Cardiac fibroblast (primary cell): Measurements from ENCODE around the gene GADD45A.

Experiments used
- DNase-seq, 2 donors: peaks; one replicate each; pipeline versions ENCODE4 v3.0.0 to v3.0.0-alpha.2; 2010; ENCODE audit warnings: low read depth in 2 of 2
- H3K4me3 ChIP-seq, 2 donors: replicated peaks in 1 of 2; 1 replicate in 1 of 2; 2 replicates in 1 of 2; pipeline ENCODE4 v1.5.1; 2011; ENCODE audit warnings: low read depth in 2 of 2, low read length in 2 of 2, mild to moderate bottlenecking in 2 of 2, moderate library complexity in 1 of 2
- TF ChIP-seq, protein P1 (sequence below): IDR thresholded peaks from one replicate; pipeline ENCODE4 v1.5.1; 2011; ENCODE audit warnings: low read depth, mild to moderate bottlenecking, low read length, inconsistent platforms

The GADD45A gene

GRCh38 chr1:67666636-67667035, 18.4 kb upstream of the GADD45A start:
- TF ChIP-seq, protein P1, sequence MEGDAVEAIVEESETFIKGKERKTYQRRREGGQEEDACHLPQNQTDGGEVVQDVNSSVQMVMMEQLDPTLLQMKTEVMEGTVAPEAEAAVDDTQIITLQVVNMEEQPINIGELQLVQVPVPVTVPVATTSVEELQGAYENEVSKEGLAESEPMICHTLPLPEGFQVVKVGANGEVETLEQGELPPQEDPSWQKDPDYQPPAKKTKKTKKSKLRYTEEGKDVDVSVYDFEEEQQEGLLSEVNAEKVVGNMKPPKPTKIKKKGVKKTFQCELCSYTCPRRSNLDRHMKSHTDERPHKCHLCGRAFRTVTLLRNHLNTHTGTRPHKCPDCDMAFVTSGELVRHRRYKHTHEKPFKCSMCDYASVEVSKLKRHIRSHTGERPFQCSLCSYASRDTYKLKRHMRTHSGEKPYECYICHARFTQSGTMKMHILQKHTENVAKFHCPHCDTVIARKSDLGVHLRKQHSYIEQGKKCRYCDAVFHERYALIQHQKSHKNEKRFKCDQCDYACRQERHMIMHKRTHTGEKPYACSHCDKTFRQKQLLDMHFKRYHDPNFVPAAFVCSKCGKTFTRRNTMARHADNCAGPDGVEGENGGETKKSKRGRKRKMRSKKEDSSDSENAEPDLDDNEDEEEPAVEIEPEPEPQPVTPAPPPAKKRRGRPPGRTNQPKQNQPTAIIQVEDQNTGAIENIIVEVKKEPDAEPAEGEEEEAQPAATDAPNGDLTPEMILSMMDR: no peak
- DNase-seq: no peak
- no peak overlapping the region for H3K4me3 ChIP-seq

- TF ChIP-seq, protein P1: no peak
- DNase-seq: peak in 1 of 2 donors; percentile 49
- no peak overlapping the region for H3K4me3 ChIP-seq
Observed at GRCh38 chr1:67668660-67669059, 16.3 kb upstream of the GADD45A start.

GRCh38 chr1:67672260-67672803, 12.7 kb upstream of the GADD45A start:
- DNase-seq: no peak
- TF ChIP-seq, protein P1: no peak

DNA sequence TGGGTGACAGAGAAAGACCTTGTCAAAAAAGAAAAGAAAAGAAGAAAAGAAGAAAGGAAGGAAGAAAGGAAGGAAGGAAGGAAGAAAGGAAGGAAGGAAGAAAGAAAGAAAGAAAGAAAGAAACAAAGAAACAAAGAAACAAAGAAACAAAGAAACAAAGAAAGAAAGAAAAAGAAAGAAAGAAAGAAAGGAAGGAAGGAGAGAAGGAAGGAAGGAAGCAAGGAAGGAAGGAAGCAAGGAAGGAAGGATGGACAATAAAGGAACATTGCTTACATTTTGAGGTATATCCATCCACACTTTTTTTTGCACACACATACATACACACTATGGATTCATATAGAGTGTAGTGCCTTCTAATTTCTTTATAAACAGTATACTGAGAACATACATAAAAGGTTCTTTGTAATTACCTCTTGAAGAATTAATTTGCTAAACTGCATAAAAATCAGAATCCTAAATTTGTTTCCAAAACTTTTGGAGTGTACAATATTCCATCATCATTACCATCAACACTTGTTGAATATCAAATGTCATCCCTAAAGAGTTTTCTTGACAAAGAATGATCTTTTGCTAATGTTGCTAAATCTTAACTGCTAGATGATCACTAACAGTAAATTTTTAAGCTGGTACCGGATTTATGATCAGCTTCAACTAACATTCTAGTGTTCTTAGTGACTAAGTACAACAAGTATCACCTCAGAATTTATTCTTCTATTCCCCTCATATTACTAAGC, 11.4 kb upstream of the GADD45A start:
- no peak for DNase-seq
- TF ChIP-seq, protein P1: no peak
- H3K4me3 ChIP-seq: no peak overlapping the region

More at GRCh38 chr1:67672260-67672803, 12.7 kb upstream of the GADD45A start:
- no peak overlapping the region for H3K4me3 ChIP-seq

DNA sequence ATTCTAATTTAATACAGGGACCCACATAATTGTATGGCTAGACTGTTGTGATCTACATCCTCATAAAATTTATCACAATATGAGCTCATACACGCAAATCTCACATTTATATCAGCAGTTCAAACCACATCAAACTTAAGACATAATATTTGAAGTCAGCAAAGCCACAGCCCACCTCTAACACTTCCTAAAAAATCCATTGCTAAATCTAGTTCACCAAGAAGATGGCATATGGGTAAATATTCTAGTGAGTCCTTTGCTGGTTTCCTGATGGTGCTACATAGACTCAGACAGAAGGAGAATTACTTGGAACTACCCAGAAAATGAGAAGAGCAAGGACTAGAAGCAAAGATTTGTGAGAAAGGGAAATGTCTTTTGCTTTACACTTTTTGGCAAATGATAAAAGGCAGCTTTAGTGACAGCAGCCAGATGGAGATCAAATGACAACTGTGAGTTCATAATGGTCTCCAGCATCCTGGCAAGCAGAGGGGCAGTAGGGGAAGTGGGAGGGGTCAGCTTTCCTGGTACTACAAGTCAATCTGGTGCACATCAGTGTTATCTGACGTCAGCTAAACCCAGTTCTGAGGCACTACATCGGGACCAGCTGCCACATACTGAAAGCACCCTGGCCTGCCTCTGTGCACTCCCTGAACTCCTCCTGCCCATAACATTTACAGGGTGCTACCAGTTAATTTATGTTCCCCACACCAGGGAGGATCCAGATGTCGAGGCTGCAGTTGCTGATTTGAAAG, 10.6 kb upstream of the GADD45A start:
- DNase-seq: peak; percentile 52 to 80
- no peak overlapping the region for H3K4me3 ChIP-seq
- TF ChIP-seq, protein P1: no peak

GRCh38 chr1:67675800-67676199, 9.2 kb upstream of the GADD45A start:
- DNase-seq: no peak
- no peak overlapping the region for H3K4me3 ChIP-seq
- TF ChIP-seq, protein P1: no peak
